ENCODE data around the gene KRT35. TPM values are rescaled to one million over a fixed set of nuclear protein-coding genes. Genes with fewer than 3 reads are reported as not detected.

The KRT35 gene
- total RNA-seq, 1 experiment from 2014 or later = not detected

GRCh38 chr17:41516147-41516829, 35.3 kb upstream of the KRT35 start:
- Histone ChIP-seq H3K36me3 (ENCODE audit: insufficient read depth, low read length) (no peaks in the 10 kb centered on the region), H3K9me3 (ENCODE audit: low read length) (no peaks in the 10 kb centered on the region), H3K4me2 (ENCODE audit: low read depth, low read length, poor library complexity, severe bottlenecking) (no peak overlapping the region), H3K9ac (ENCODE audit: low read length) (no peak overlapping the region), H3K9me2 (replicated peaks; ENCODE audit: insufficient read depth, low read length) (no peaks in the 10 kb centered on the region), H3K27ac (ENCODE audit: low read length) (no peak overlapping the region), H3K79me2 (ENCODE audit: low read length) (no peaks in the 10 kb centered on the region), H4K20me1 (ENCODE audit: insufficient read depth, low read depth, low read length) (no peaks in the 10 kb centered on the region), H3K4me3 (ENCODE audit: low read length) (no peak overlapping the region), H2AFZ (ENCODE audit: low read length) (no peak overlapping the region), H3K4me1 (ENCODE audit: low read length) (no peaks in the 10 kb centered on the region), H3K27me3 (ENCODE audit: low read length) (no peaks in the 10 kb centered on the region)
- no peak for DNase-seq

- Histone ChIP-seq H2AFZ (ENCODE audit: low read length) (no peak overlapping the region), H3K4me3 (ENCODE audit: low read length) (no peak overlapping the region), H3K27me3 (ENCODE audit: low read length) (no peaks in the 10 kb centered on the region), H3K9ac (ENCODE audit: low read length) (no peak overlapping the region), H3K9me2 (replicated peaks; ENCODE audit: insufficient read depth, low read length) (no peaks in the 10 kb centered on the region), H3K79me2 (ENCODE audit: low read length) (no peaks in the 10 kb centered on the region), H3K27ac (ENCODE audit: low read length) (no peak overlapping the region), H3K9me3 (ENCODE audit: low read length) (no peaks in the 10 kb centered on the region), H3K4me2 (ENCODE audit: low read depth, low read length, poor library complexity, severe bottlenecking) (no peak overlapping the region), H3K4me1 (ENCODE audit: low read length) (no peaks in the 10 kb centered on the region), H4K20me1 (ENCODE audit: insufficient read depth, low read depth, low read length) (no peaks in the 10 kb centered on the region), H3K36me3 (ENCODE audit: insufficient read depth, low read length) (no peaks in the 10 kb centered on the region)
- DNase-seq = no peak
Measured at GRCh38 chr17:41513168-41513547, 32.2 kb upstream of the KRT35 start.

- H2AFZ ChIP-seq (ENCODE audit: low read length) = no peak overlapping the region
- no peaks in the 10 kb centered on the region for H4K20me1 ChIP-seq (ENCODE audit: insufficient read depth, low read depth, low read length)
- H3K9me3 ChIP-seq (ENCODE audit: low read length) = no peaks in the 10 kb centered on the region
- H3K4me3 ChIP-seq (ENCODE audit: low read length) = no peak overlapping the region
- H3K27ac ChIP-seq (ENCODE audit: low read length) = no peak overlapping the region
- no peak overlapping the region for H3K4me2 ChIP-seq (ENCODE audit: low read depth, low read length, poor library complexity, severe bottlenecking)
- no peaks in the 10 kb centered on the region for H3K4me1 ChIP-seq (ENCODE audit: low read length)
- no peaks in the 10 kb centered on the region for H3K27me3 ChIP-seq (ENCODE audit: low read length)
- no peaks in the 10 kb centered on the region for H3K79me2 ChIP-seq (ENCODE audit: low read length)
- no peak overlapping the region for H3K9ac ChIP-seq (ENCODE audit: low read length)
- H3K36me3 ChIP-seq (ENCODE audit: insufficient read depth, low read length) = no peaks in the 10 kb centered on the region
- no peaks in the 10 kb centered on the region for H3K9me2 ChIP-seq (replicated peaks; ENCODE audit: insufficient read depth, low read length)
- DNase-seq = no peak
Measured at GRCh38 chr17:41512546-41513167, 31.7 kb upstream of the KRT35 start.

GRCh38 chr17:41511716-41512115, 30.8 kb upstream of the KRT35 start:
- Histone ChIP-seq H3K4me1 (ENCODE audit: low read length) (no peaks in the 10 kb centered on the region; the same call in 1 of the 2 replicates), H3K79me2 (ENCODE audit: low read length) (no peaks in the 10 kb centered on the region), H3K4me3 (ENCODE audit: low read length) (no peak overlapping the region), H3K9ac (ENCODE audit: low read length) (no peak overlapping the region), H3K4me2 (ENCODE audit: low read depth, low read length, poor library complexity, severe bottlenecking) (no peak overlapping the region), H4K20me1 (ENCODE audit: insufficient read depth, low read depth, low read length) (no peaks in the 10 kb centered on the region), H2AFZ (ENCODE audit: low read length) (no peak overlapping the region), H3K27ac (ENCODE audit: low read length) (no peak overlapping the region), H3K9me3 (ENCODE audit: low read length) (no peaks in the 10 kb centered on the region), H3K9me2 (replicated peaks; ENCODE audit: insufficient read depth, low read length) (no peaks in the 10 kb centered on the region), H3K27me3 (ENCODE audit: low read length) (no peaks in the 10 kb centered on the region), H3K36me3 (ENCODE audit: insufficient read depth, low read length) (no peaks in the 10 kb centered on the region)
- no peak for DNase-seq

- H3K79me2 ChIP-seq (ENCODE audit: low read length) = no peaks in the 10 kb centered on the region
- DNase-seq = no peak
- H3K9me2 ChIP-seq (replicated peaks; ENCODE audit: insufficient read depth, low read length) = no peaks in the 10 kb centered on the region
- H3K9me3 ChIP-seq (ENCODE audit: low read length) = no peaks in the 10 kb centered on the region
- no peak overlapping the region for H3K27ac ChIP-seq (ENCODE audit: low read length)
- H3K4me3 ChIP-seq (ENCODE audit: low read length) = no peak overlapping the region
- H3K4me1 ChIP-seq (ENCODE audit: low read length) = peaks cover 5% of the 10 kb centered on the region
- no peak overlapping the region for H2AFZ ChIP-seq (ENCODE audit: low read length)
- H3K9ac ChIP-seq (ENCODE audit: low read length) = no peak overlapping the region
- H3K36me3 ChIP-seq (ENCODE audit: insufficient read depth, low read length) = no peaks in the 10 kb centered on the region
- H4K20me1 ChIP-seq (ENCODE audit: insufficient read depth, low read depth, low read length) = no peaks in the 10 kb centered on the region
- H3K4me2 ChIP-seq (ENCODE audit: low read depth, low read length, poor library complexity, severe bottlenecking) = no peak overlapping the region
- H3K27me3 ChIP-seq (ENCODE audit: low read length) = no peaks in the 10 kb centered on the region
Measured at GRCh38 chr17:41511116-41511515, 30.2 kb upstream of the KRT35 start.

- Histone ChIP-seq H3K79me2 (ENCODE audit: low read length) (no peaks in the 10 kb centered on the region), H3K36me3 (ENCODE audit: insufficient read depth, low read length) (no peaks in the 10 kb centered on the region), H3K4me1 (ENCODE audit: low read length) (peaks cover 11% of the 10 kb centered on the region), H3K9me2 (replicated peaks; ENCODE audit: insufficient read depth, low read length) (no peaks in the 10 kb centered on the region), H3K9me3 (ENCODE audit: low read length) (no peaks in the 10 kb centered on the region), H3K4me3 (ENCODE audit: low read length) (no peak overlapping the region), H3K27me3 (ENCODE audit: low read length) (no peaks in the 10 kb centered on the region), H3K27ac (ENCODE audit: low read length) (no peak overlapping the region), H4K20me1 (ENCODE audit: insufficient read depth, low read depth, low read length) (no peaks in the 10 kb centered on the region), H3K9ac (ENCODE audit: low read length) (no peak overlapping the region), H2AFZ (ENCODE audit: low read length) (no peak overlapping the region), H3K4me2 (ENCODE audit: low read depth, low read length, poor library complexity, severe bottlenecking) (no peak overlapping the region)
- DNase-seq = no peak
Measured at GRCh38 chr17:41510251-41511065, 29.5 kb upstream of the KRT35 start.

- peaks cover 11% of the 10 kb centered on the region for H3K4me1 ChIP-seq (ENCODE audit: low read length)
- no peaks in the 10 kb centered on the region; the same call in 1 of the 2 replicates for H4K20me1 ChIP-seq (ENCODE audit: insufficient read depth, low read depth, low read length)
- no peak overlapping the region for H3K4me2 ChIP-seq (ENCODE audit: low read depth, low read length, poor library complexity, severe bottlenecking)
- H2AFZ ChIP-seq (ENCODE audit: low read length) = no peak overlapping the region
- H3K79me2 ChIP-seq (ENCODE audit: low read length) = no peaks in the 10 kb centered on the region
- no peaks in the 10 kb centered on the region for H3K9me2 ChIP-seq (replicated peaks; ENCODE audit: insufficient read depth, low read length)
- H3K27me3 ChIP-seq (ENCODE audit: low read length) = no peaks in the 10 kb centered on the region
- no peaks in the 10 kb centered on the region for H3K36me3 ChIP-seq (ENCODE audit: insufficient read depth, low read length)
- DNase-seq = no peak
- no peak overlapping the region for H3K4me3 ChIP-seq (ENCODE audit: low read length)
- H3K9me3 ChIP-seq (ENCODE audit: low read length) = no peaks in the 10 kb centered on the region
- H3K9ac ChIP-seq (ENCODE audit: low read length) = no peak overlapping the region
- H3K27ac ChIP-seq (ENCODE audit: low read length) = no peak overlapping the region
Measured at GRCh38 chr17:41507315-41507880, 26.4 kb upstream of the KRT35 start.

Data from Karpas-422 (cell line).